A549 (cell line): Measurements from ENCODE around the gene CHMP1B. TPM values are rescaled to one million over a fixed set of nuclear protein-coding genes. Genes with fewer than 3 reads are reported as not detected.

Experiments used
- ATAC-seq, 2 experiments: fragments of 200-7000 bp in 1 of 2; fragments of >200 bp in 1 of 2; cut with Nextera tagmentation in 1 of 2; cut with Tn5 transposase in 1 of 2; 3 replicates each; pipeline versions ENCODE4 v1.8.0 to v1.9.1; 2018 to 2020; ENCODE audit warnings: mild to moderate bottlenecking in 1 of 2, moderate library complexity in 1 of 2
- CTCF ChIA-PET: fragments of 300-600 bp; sonication (Branson Sonifier 250); formaldehyde crosslinking; extraction: SDS; loops from one replicate; lab custom pipeline; 2021; ENCODE audit warnings: antibody characterized with exemption, inconsistent platforms; lab: Yijun Ruan, JAX
- POLR2A ChIA-PET: fragments of 350-600 bp; formaldehyde crosslinking; extraction: SDS; loops from one replicate; lab custom pipeline; 2021; ENCODE audit warnings: antibody characterized with exemption, inconsistent platforms; lab: Yijun Ruan, JAX
- DNase-seq, 2 experiments: peaks; one replicate each; pipeline versions ENCODE4 v3.0.0 to v3.0.0-alpha.2; 2011 to 2016; ENCODE audit warnings: low read depth in 1 of 2, low spot score in 1 of 2
- FAIRE-seq: peaks from 2 replicates; lab custom pipeline; 2011; peaks lifted over from hg19 to GRCh38; lab: Jason Lieb, UNC
- H3K27ac ChIP-seq, 2 experiments: fragments of >200 bp; sonication (Bioruptor Twin); formaldehyde crosslinking; 3 replicates each; pipeline ENCODE4 v1.5.1; 2016 to 2017
- H3K4me1 ChIP-seq: fragments of >200 bp; sonication (Bioruptor Twin); formaldehyde crosslinking; 3 replicates; pipeline ENCODE4 v1.6.1; 2016
- H3K4me2 ChIP-seq: fragments of >200 bp; sonication (Bioruptor Twin); formaldehyde crosslinking; 3 replicates; pipeline ENCODE4 v1.6.1; 2016
- H3K4me3 ChIP-seq: fragments of >200 bp; sonication (Bioruptor Twin); formaldehyde crosslinking; 3 replicates; pipeline ENCODE4 v1.5.1; 2016
- H3K9me3 ChIP-seq: fragments of >200 bp; sonication (Bioruptor Twin); formaldehyde crosslinking; 3 replicates; pipeline ENCODE4 v1.6.1; 2016
- CBX2 ChIP-seq: fragments of 200-600 bp; sonication (generic); IDR thresholded peaks from 2 replicates; pipeline ENCODE4 v1.6.1; 2016; ENCODE audit warnings: low read depth, mild to moderate bottlenecking, borderline replicate concordance
- CBX8 ChIP-seq: fragments of 200-600 bp; sonication (generic); IDR thresholded peaks from 2 replicates; pipeline ENCODE4 v1.6.1; 2016
- CEBPB ChIP-seq, 2 experiments: fragments of >200 bp in 1 of 2; sonication (Bioruptor Twin) in 1 of 2; formaldehyde crosslinking in 1 of 2; IDR thresholded peaks; 2 replicates each; pipeline ENCODE4 v1.6.1; 2012 to 2016
- CHD2 ChIP-seq: fragments of 150-350 bp; IDR thresholded peaks from 2 replicates; pipeline ENCODE4 v1.6.1; 2014; ENCODE audit warnings: low read length; ENCODE audit not compliant: partially characterized antibody
- CHD4 ChIP-seq: fragments of 200-600 bp; sonication (generic); IDR thresholded peaks from 2 replicates; pipeline ENCODE4 v1.6.1; 2016; ENCODE audit warnings: antibody characterized with exemption, mild to moderate bottlenecking, borderline replicate concordance
- EHMT2 ChIP-seq: fragments of 200-600 bp; sonication (generic); IDR thresholded peaks from 2 replicates; pipeline ENCODE4 v1.6.1; 2016; ENCODE audit warnings: antibody characterized with exemption, low read depth, mild to moderate bottlenecking, moderate library complexity
- ESRRA ChIP-seq: fragments of 150-350 bp; IDR thresholded peaks from 2 replicates; pipeline ENCODE4 v1.6.1; 2014; ENCODE audit warnings: mild to moderate bottlenecking, low read length, borderline replicate concordance
- GATA3 ChIP-seq: IDR thresholded peaks from 2 replicates; pipeline ENCODE4 v1.6.1; 2012; ENCODE audit warnings: borderline replicate concordance
- HEYL ChIP-seq: fragments of 250-450 bp; sonication (Bioruptor Pico); IDR thresholded peaks from 2 replicates; pipeline ENCODE4 v1.8.0; 2021; ENCODE audit warnings: mild to moderate bottlenecking, moderate library complexity
- HOXA7 ChIP-seq: fragments of 250-450 bp; sonication (Bioruptor Pico); IDR thresholded peaks from 2 replicates; pipeline ENCODE4 v1.5.0; 2020; ENCODE audit warnings: mild to moderate bottlenecking, moderate library complexity
- JUN ChIP-seq, 2 experiments: fragments of >200 bp; sonication (Bioruptor Twin); formaldehyde crosslinking; IDR thresholded peaks; 2 replicates in 1 of 2; 3 replicates in 1 of 2; pipeline ENCODE4 v1.6.1; 2016 to 2017
- JUNB ChIP-seq: fragments of >200 bp; sonication (Bioruptor Twin); formaldehyde crosslinking; IDR thresholded peaks from 2 replicates; pipeline ENCODE4 v1.6.1; 2016
- MAZ ChIP-seq: fragments of 150-350 bp; IDR thresholded peaks from 2 replicates; pipeline ENCODE4 v1.6.1; 2014; ENCODE audit warnings: antibody characterized with exemption, low read depth, low read length, borderline replicate concordance
- NFE2L2 ChIP-seq: fragments of 150-350 bp; conservative IDR thresholded peaks from 2 replicates; pipeline ENCODE4 v1.6.1; 2014; ENCODE audit warnings: low read length
- NPAS2 ChIP-seq: fragments of 250-450 bp; sonication (Bioruptor Pico); IDR thresholded peaks from 2 replicates; pipeline ENCODE4 v1.8.0; 2022; ENCODE audit warnings: mild to moderate bottlenecking, moderate library complexity, borderline replicate concordance
- RAD21 ChIP-seq, 2 experiments: fragments of >200 bp in 1 of 2; sonication (Bioruptor Twin) in 1 of 2; formaldehyde crosslinking in 1 of 2; IDR thresholded peaks in 1 of 2; conservative IDR thresholded peaks in 1 of 2; 2 replicates in 1 of 2; 3 replicates in 1 of 2; pipeline ENCODE4 v1.6.1; 2012 to 2018; ENCODE audit warnings: inconsistent platforms in 1 of 2
- RARB ChIP-seq: fragments of 250-450 bp; sonication (Bioruptor Pico); IDR thresholded peaks from 2 replicates; pipeline ENCODE4 v1.8.0; 2021; ENCODE audit warnings: mild to moderate bottlenecking, moderate library complexity
- RCOR1 ChIP-seq: fragments of 150-350 bp; IDR thresholded peaks from 2 replicates; pipeline ENCODE4 v1.6.1; 2014; ENCODE audit warnings: antibody characterized with exemption, low read length, low read depth
- RNF2 ChIP-seq: fragments of 200-600 bp; sonication (generic); IDR thresholded peaks from 2 replicates; pipeline ENCODE4 v1.6.1; 2016; ENCODE audit warnings: low read depth, mild to moderate bottlenecking, antibody characterized with exemption, moderate library complexity, borderline replicate concordance
- SMC3 ChIP-seq: fragments of >200 bp; sonication (Bioruptor Twin); formaldehyde crosslinking; IDR thresholded peaks from 3 replicates; pipeline ENCODE4 v1.6.1; 2018; ENCODE audit warnings: inconsistent platforms
- TP53 ChIP-seq: fragments of 250-450 bp; sonication (Bioruptor Pico); IDR thresholded peaks from 2 replicates; pipeline ENCODE4 v1.5.0; 2021; ENCODE audit warnings: mild to moderate bottlenecking, moderate library complexity
- ZSCAN20 ChIP-seq: fragments of 250-450 bp; sonication (Bioruptor Pico); IDR thresholded peaks from 2 replicates; pipeline ENCODE4 v1.8.0; 2022; ENCODE audit warnings: mild to moderate bottlenecking, moderate library complexity
- WGBS: methylation state at CpG from one replicate; pipeline ENCODE4 v1.1.6; 2017; ENCODE audit errors: missing lambda C conversion rate; 5-methylcytosine and 5-hydroxymethylcytosine counted together
- polyA plus RNA-seq, 4 experiments: library from polyadenylated mRNA; depleted of rRNA in 3 of 4; stranded (reverse); fragments of >200 nt; fragmentation: RNase III in 1 of 4; extraction: RNeasy Plus Mini Kit Qiagen cat#74134 plus additional on column Dnase treatment in 1 of 4; gene quantifications; 2 replicates in 3 of 4; 3 replicates in 1 of 4; pipeline ENCODE4 v1.2.3, GENCODE V29; 2011 to 2017
- TF ChIP-seq, protein P1 (sequence below): fragments of 250-450 bp; sonication (Bioruptor Pico); IDR thresholded peaks from 2 replicates; pipeline ENCODE4 v1.5.0; 2021; ENCODE audit warnings: mild to moderate bottlenecking, moderate library complexity, borderline replicate concordance
- TF ChIP-seq, protein P2 (sequence below): IDR thresholded peaks from 2 replicates; pipeline ENCODE4 v1.6.1; 2012

CHMP1B gene
- polyA plus RNA-seq, 2 of the 4 experiments (the other 2 are of a cell fraction): 44.9 to 60.8 TPM

DNA sequence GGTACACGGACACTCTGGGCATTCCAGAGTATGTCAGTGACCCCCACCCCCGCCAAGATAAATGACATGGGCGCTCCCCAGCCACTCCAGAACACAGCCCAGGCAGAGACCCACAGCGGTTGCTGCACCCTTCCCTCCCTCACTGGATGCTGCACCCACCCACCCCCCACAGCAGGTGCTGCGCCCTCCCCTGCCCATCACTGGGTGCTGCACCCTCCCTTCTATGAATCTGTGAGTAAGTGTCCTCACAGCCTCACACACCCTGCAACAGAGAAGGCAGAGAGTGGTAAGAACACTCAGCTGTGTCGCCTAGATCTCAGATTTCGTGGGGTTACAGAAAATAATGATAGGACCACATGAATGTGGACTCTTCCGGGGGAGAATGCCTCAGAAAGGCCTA is 23.5 kb downstream of the CHMP1B start:
- Histone ChIP-seq H3K4me2 (no peak overlapping the region), H3K9me3 (no peaks in the 10 kb centered on the region), H3K4me3 (no peak overlapping the region), H3K4me1 (no peaks in the 10 kb centered on the region), H3K27ac (no peak overlapping the region)
- WGBS: 85% methylated on average over 6 of the region's 8 CpGs
- FAIRE-seq: no peak
- ChIA-PET POLR2A (interaction anchor here (0.5 kb wide), 1 partner anchor 67 kb away, joined by 3 read pairs; no protein-coding TSS in a partner anchor), CTCF (interaction anchor here (0.7 to 5.4 kb wide), 4 partner anchors 18 to 141 kb away, joined by 3 to 25 read pairs (median 4); no protein-coding TSS in a partner anchor)
- no peak for ATAC-seq
- no peak for TF ChIP-seq RCOR1
- no peak for DNase-seq

DNA sequence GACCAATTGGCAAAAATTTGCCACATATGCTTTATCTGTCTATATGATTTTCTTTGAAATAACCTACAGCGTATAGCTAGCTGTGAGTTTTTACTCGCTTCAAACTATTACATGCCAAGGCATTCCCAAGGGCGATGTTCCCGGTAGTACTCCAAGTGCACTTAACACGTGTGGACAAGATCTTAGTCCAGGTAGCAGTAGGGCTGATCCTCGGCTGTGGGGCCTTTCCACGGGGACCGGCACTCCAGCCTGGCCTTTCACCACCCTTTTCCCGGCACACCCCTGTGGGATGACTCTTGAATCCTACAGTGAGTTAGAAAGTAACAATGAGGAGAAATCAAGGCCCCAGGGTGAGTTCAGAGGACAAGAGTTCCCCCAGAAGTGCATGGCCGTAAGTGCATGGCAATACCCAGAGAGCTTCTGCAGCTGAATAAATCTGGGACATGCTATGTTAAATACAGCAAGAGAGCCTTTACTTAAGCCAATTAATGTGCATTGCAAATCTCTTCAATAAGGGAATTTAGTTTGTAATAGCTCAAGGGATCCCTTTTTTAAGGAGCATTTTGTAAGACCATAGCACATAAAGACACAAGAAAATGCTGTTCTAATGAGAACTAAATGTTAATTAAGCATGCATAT is 26.4 kb downstream of the CHMP1B start:
- no peak overlapping the region for H3K27ac ChIP-seq
- TF ChIP-seq JUN (IDR thresholded peaks at IDR 0.05): no peak
- TF ChIP-seq CBX2: no peak
- no peak for TF ChIP-seq HEYL
- no peak for TF ChIP-seq CHD4
- TF ChIP-seq NFE2L2: no peak
- no peak for TF ChIP-seq SMC3
- no peak for TF ChIP-seq ESRRA
- TF ChIP-seq NPAS2 (CRISPR knock-in tag): no peak
- TF ChIP-seq CEBPB (IDR thresholded peaks at IDR 0.05): no peak
- no peak for TF ChIP-seq GATA3
- ChIA-PET CTCF (interaction anchor here (0.9 to 2.3 kb wide), 4 partner anchors 12 to 149 kb away, joined by 3 to 8 read pairs (median 4); no protein-coding TSS in a partner anchor), POLR2A (interaction anchor here (0.7 kb wide), 1 partner anchor 19 kb away, joined by 3 read pairs; no protein-coding TSS in a partner anchor)
- FAIRE-seq (no peak), DNase-seq (no peak), ATAC-seq (no peak)
- no peak overlapping the region for H3K4me3 ChIP-seq
- H3K4me2 ChIP-seq: no peak overlapping the region
- no peaks in the 10 kb centered on the region for H3K9me3 ChIP-seq
- WGBS: 96% methylated on average over 10 of the region's 10 CpGs
- no peaks in the 10 kb centered on the region for H3K4me1 ChIP-seq

DNA sequence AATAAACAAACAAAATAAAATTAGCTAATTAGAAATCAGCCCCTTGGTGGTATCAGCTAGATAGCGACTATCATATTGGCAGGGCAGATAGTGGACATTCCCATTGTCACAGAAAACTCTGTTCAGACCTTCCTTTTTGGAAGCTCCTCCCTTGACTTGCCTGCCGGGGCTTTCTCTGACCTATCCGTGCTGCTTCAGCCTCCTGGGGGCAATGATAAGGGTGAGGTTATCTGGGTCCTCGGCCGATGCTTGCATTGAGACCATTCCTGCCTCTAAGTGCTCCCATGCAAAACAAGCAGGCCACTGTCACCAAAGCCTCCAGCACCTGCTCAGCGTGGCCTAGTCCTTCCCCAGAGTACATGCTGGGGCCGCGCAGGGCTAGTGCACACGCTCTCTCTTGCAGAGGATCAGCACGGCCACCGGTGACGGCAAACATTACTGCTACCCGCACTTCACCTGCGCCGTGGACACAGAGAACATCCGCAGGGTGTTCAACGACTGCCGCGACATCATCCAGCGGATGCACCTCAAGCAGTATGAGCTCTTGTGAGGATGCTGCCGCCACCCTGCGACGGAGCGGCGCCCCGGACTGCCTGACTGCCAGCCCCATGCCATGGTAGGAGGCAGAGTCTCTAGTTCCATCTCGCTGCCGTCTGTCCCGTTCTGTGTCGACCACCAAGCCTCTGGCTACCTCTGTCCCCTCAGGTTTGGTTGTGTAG is 29.5 kb downstream of the CHMP1B start:
- no peaks in the 10 kb centered on the region for H3K4me1 ChIP-seq
- no peak overlapping the region for H3K4me3 ChIP-seq
- WGBS: 93% methylated on average over 29 of the region's 30 CpGs
- no peak overlapping the region for H3K4me2 ChIP-seq
- H3K27ac ChIP-seq: no peak overlapping the region
- TF ChIP-seq CHD2: no peak
- TF ChIP-seq ZSCAN20 (CRISPR knock-in tag): no peak
- no peak for TF ChIP-seq EHMT2
- TF ChIP-seq RAD21 (conservative IDR thresholded peaks at IDR 0.05 in 1 of 2, IDR thresholded peaks at IDR 0.05 in 1 of 2): no peak
- H3K9me3 ChIP-seq: no peaks in the 10 kb centered on the region
- FAIRE-seq (no peak), DNase-seq (no peak), ATAC-seq (no peak)
- CTCF ChIA-PET: interaction anchor here (0.6 to 1.3 kb wide), 6 partner anchors 9 to 158 kb away, joined by 3 to 5 read pairs (median 4); no protein-coding TSS in a partner anchor
- POLR2A ChIA-PET: no interaction called here

DNA sequence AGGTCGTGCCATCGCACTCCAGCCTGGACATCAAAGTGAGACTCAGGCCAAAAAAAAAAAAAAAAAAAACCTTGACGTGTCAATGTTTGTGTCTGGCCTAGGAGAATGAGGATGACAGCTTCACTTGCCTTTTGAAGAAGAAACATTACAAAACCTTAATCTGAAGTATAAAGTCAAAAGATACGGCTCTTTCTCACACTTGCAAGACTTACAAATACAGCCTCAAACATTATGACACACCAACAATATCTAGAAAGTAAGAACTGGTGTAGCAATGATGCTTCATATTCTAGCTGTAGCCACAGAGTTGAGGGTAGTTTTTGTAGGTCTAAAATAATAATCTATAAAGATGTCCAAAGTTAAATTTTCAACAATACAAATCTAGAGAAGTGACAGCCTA is 31.4 kb downstream of the CHMP1B start:
- ChIA-PET POLR2A (no interaction called here), CTCF (interaction anchor here (0.7 kb wide), 1 partner anchor 113 kb away, joined by 3 read pairs; no protein-coding TSS in a partner anchor)
- no peak for TF ChIP-seq RNF2
- TF ChIP-seq CHD2: no peak
- TF ChIP-seq, protein P1, sequence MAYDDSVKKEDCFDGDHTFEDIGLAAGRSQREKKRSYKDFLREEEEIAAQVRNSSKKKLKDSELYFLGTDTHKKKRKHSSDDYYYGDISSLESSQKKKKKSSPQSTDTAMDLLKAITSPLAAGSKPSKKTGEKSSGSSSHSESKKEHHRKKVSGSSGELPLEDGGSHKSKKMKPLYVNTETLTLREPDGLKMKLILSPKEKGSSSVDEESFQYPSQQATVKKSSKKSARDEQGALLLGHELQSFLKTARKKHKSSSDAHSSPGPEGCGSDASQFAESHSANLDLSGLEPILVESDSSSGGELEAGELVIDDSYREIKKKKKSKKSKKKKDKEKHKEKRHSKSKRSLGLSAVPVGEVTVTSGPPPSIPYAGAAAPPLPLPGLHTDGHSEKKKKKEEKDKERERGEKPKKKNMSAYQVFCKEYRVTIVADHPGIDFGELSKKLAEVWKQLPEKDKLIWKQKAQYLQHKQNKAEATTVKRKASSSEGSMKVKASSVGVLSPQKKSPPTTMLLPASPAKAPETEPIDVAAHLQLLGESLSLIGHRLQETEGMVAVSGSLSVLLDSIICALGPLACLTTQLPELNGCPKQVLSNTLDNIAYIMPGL (CRISPR knock-in tag): no peak
- TF ChIP-seq SMC3: no peak
- no peak for TF ChIP-seq MAZ
- no peak for TF ChIP-seq JUNB
- TF ChIP-seq TP53 (CRISPR knock-in tag): no peak
- no peak for TF ChIP-seq CBX8
- no peak for TF ChIP-seq ESRRA
- TF ChIP-seq, protein P2, sequence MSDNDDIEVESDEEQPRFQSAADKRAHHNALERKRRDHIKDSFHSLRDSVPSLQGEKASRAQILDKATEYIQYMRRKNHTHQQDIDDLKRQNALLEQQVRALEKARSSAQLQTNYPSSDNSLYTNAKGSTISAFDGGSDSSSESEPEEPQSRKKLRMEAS: no peak
- no peak for TF ChIP-seq CHD4
- no peak for TF ChIP-seq RARB (CRISPR knock-in tag)
- no peak for TF ChIP-seq HOXA7
- TF ChIP-seq NFE2L2: no peak
- ATAC-seq (no peak), FAIRE-seq (no peak), DNase-seq (no peak)
- Histone ChIP-seq H3K27ac (no peak overlapping the region), H3K4me2 (no peak overlapping the region), H3K4me3 (no peak overlapping the region), H3K4me1 (peaks cover 10% of the 10 kb centered on the region), H3K9me3 (no peaks in the 10 kb centered on the region)
- WGBS: 57% methylated on average over 4 of the region's 4 CpGs
